Gastroesophageal sphincter (tissue), 4 donors: Measurements from ENCODE around the gene TMEM135. TPM values are rescaled to one million over a fixed set of nuclear protein-coding genes. Genes with fewer than 3 reads are reported as not detected.

ENCODE experiments used
- ATAC-seq: fragments of 150-250 bp; one replicate; pipeline ENCODE4 v1.9.1; 2016; ENCODE audit warnings: mild to moderate bottlenecking, moderate library complexity
- H3K27ac ChIP-seq, 4 donors: fragments of 200-600 bp; sonication (generic) in 3 of 4; 1 replicate in 3 of 4; 2 replicates in 1 of 4; pipeline ENCODE4 v1.5.1; 2016 to 2019
- H3K27me3 ChIP-seq: fragments of 200-600 bp; sonication (generic); one replicate; pipeline ENCODE4 v1.5.1; 2019
- H3K36me3 ChIP-seq, 2 donors: fragments of 200-600 bp; sonication (generic); one replicate each; pipeline ENCODE4 v1.5.1; 2019; ENCODE audit warnings: control low read depth in 1 of 2
- H3K4me1 ChIP-seq, 3 donors: fragments of 200-600 bp; sonication (generic); 1 replicate in 2 of 3; 2 replicates in 1 of 3; pipeline ENCODE4 v1.5.1; 2016 to 2019; ENCODE audit warnings: control low read depth in 2 of 3
- H3K4me3 ChIP-seq, 2 donors: fragments of 200-600 bp; sonication (generic); one replicate each; pipeline ENCODE4 v1.5.1; 2019; ENCODE audit warnings: mild to moderate bottlenecking in 1 of 2, moderate library complexity in 1 of 2
- H3K9me3 ChIP-seq, 3 donors: fragments of 200-600 bp; sonication (generic); one replicate each; pipeline ENCODE4 v1.5.1; 2017 to 2019; ENCODE audit warnings: control low read depth in 2 of 3
- CTCF ChIP-seq, 4 experiments: fragments of 200-600 bp in 2 of 4; fragments of 450-650 bp in 2 of 4; sonication (generic) in 1 of 4; IDR thresholded peaks; one replicate each; pipeline ENCODE4 v1.5.1; 2017 to 2019; ENCODE audit warnings: antibody characterized with exemption in 4 of 4, mild to moderate bottlenecking in 2 of 4, moderate library complexity in 2 of 4
- EP300 ChIP-seq: sonication (generic); formaldehyde crosslinking; IDR thresholded peaks from one replicate; pipeline ENCODE4 v1.6.1; 2017; ENCODE audit warnings: antibody characterized with exemption, mild to moderate bottlenecking
- POLR2A ChIP-seq, 2 donors: fragments of 450-650 bp; IDR thresholded peaks; one replicate each; pipeline ENCODE4 v1.6.1; 2017; ENCODE audit warnings: antibody characterized with exemption in 2 of 2, mild to moderate bottlenecking in 2 of 2, moderate library complexity in 1 of 2
- POLR2AphosphoS5 ChIP-seq: sonication (generic); formaldehyde crosslinking; IDR thresholded peaks from one replicate; pipeline ENCODE4 v1.6.1; 2017; ENCODE audit warnings: antibody characterized with exemption
- WGBS, 2 donors: methylation state at CpG; one replicate each; pipeline ENCODE4 v1.1.5; 2018; ENCODE audit warnings: low coverage in 1 of 2; 5-methylcytosine and 5-hydroxymethylcytosine counted together
- total RNA-seq, 4 donors: library from RNA; depleted of rRNA; stranded (reverse); fragments of >200 nt; gene quantifications; one replicate each; pipeline ENCODE4 v1.1.0, GENCODE V29; 2016

TMEM135 gene
- total RNA-seq, 4 donors from 2014 or later, result 9.6 to 25.7 (median 17.0) TPM

- H3K27ac ChIP-seq, result no peak overlapping the region
- no peaks in the 10 kb centered on the region for H3K27me3 ChIP-seq
- ATAC-seq, result no peak
- peaks cover 0 to 4% (median 0%) of the 10 kb centered on the region in 3 donors for H3K4me1 ChIP-seq
- peaks cover 0 to 2% of the 10 kb centered on the region in 2 donors for H3K36me3 ChIP-seq
- TF ChIP-seq EP300 (no peak), POLR2AphosphoS5 (no peak), CTCF (IDR thresholded peaks at IDR 0.05) (no peak), POLR2A (IDR thresholded peaks at IDR 0.05) (no peak)
- no peaks in the 10 kb centered on the region for H3K9me3 ChIP-seq
- 80% methylated on average over 1 of the region's 1 CpG for WGBS, 2 donors
- H3K4me3 ChIP-seq, result no peak overlapping the region
Observed at GRCh38 chr11:87298155-87298554, 260.4 kb downstream of the TMEM135 start.

- Histone ChIP-seq H3K4me1 (peaks cover 0 to 4% (median 0%) of the 10 kb centered on the region in 3 donors), H3K36me3 (peaks cover 0 to 5% of the 10 kb centered on the region in 2 donors), H3K27me3 (no peaks in the 10 kb centered on the region), H3K9me3 (no peaks in the 10 kb centered on the region), H3K27ac (no peak overlapping the region), H3K4me3 (no peak overlapping the region)
- no peak for TF ChIP-seq EP300
- no peak for TF ChIP-seq CTCF (IDR thresholded peaks at IDR 0.05)
- no peak for TF ChIP-seq POLR2AphosphoS5
- no peak for TF ChIP-seq POLR2A (IDR thresholded peaks at IDR 0.05)
- 88% methylated on average over 1 of the region's 1 CpG for WGBS, 2 donors
- no peak for ATAC-seq
Observed at GRCh38 chr11:87299041-87299481, 261.3 kb downstream of the TMEM135 start.

- WGBS, 2 donors, result 47 to 63% methylated on average over 3 of the region's 3 CpGs
- no peak for ATAC-seq
Observed at GRCh38 chr11:87300640-87301380, 263.1 kb downstream of the TMEM135 start.

GRCh38 chr11:87301785-87302540, 264.2 kb downstream of the TMEM135 start:
- H3K36me3 ChIP-seq, result peaks cover 0 to 5% of the 10 kb centered on the region in 2 donors
- 50 to 53% methylated on average over 2 of the region's 2 CpGs for WGBS, 2 donors
- ATAC-seq, result no peak
- no peak overlapping the region for H3K4me3 ChIP-seq
- H3K27me3 ChIP-seq, result no peaks in the 10 kb centered on the region
- H3K9me3 ChIP-seq, result no peaks in the 10 kb centered on the region
- TF ChIP-seq POLR2A (IDR thresholded peaks at IDR 0.05) (no peak), POLR2AphosphoS5 (no peak), CTCF (IDR thresholded peaks at IDR 0.05) (no peak), EP300 (no peak)
- peaks cover 0 to 15% (median 0%) of the 10 kb centered on the region in 3 donors for H3K4me1 ChIP-seq
- H3K27ac ChIP-seq, result no peak overlapping the region

More at GRCh38 chr11:87300640-87301380, 263.1 kb downstream of the TMEM135 start:
- Histone ChIP-seq H3K4me3 (no peak overlapping the region), H3K27ac (no peak overlapping the region), H3K9me3 (no peaks in the 10 kb centered on the region), H3K36me3 (peaks cover 0 to 5% of the 10 kb centered on the region in 2 donors), H3K4me1 (peaks cover 0 to 7% (median 0%) of the 10 kb centered on the region in 3 donors), H3K27me3 (no peaks in the 10 kb centered on the region)
- TF ChIP-seq POLR2A (IDR thresholded peaks at IDR 0.05), result no peak
- TF ChIP-seq CTCF (IDR thresholded peaks at IDR 0.05), result no peak
- no peak for TF ChIP-seq POLR2AphosphoS5
- no peak for TF ChIP-seq EP300
